ENCODE results near the gene MEGF6.

MEGF6 gene

GRCh38 chr1:3644273-3644672 lies 33.0 kb upstream of the MEGF6 start:
- H3K9me3 ChIP-seq (ENCODE audit: control insufficient read depth in 5 of 5, low read length in 5 of 5): no peaks in the 10 kb centered on the region
- no peak overlapping the region for H3K9ac ChIP-seq (ENCODE audit: low read length in 5 of 5)
- H3K4me3 ChIP-seq (ENCODE audit: low read depth in 1 of 5, low read length in 5 of 5): no peak overlapping the region
- H3K36me3 ChIP-seq (ENCODE audit: control insufficient read depth in 5 of 5, insufficient read depth in 5 of 5, low read length in 5 of 5): peaks cover 8 to 67% (median 55%) of the 10 kb centered on the region in 5 donors
- H3K27me3 ChIP-seq (ENCODE audit: control insufficient read depth in 5 of 5, insufficient read depth in 4 of 5, low read length in 5 of 5): no peaks in the 10 kb centered on the region
- H3K4me1 ChIP-seq (ENCODE audit: control insufficient read depth in 5 of 5, insufficient read depth in 5 of 5, low read length in 5 of 5): peaks cover 5 to 10% (median 7%) of the 10 kb centered on the region in 5 donors
- no peak overlapping the region for H3K27ac ChIP-seq (ENCODE audit: low read depth, low read length)

GRCh38 chr1:3642919-3643675 lies 31.8 kb upstream of the MEGF6 start:
- Histone ChIP-seq H3K9ac (ENCODE audit: low read length in 5 of 5) (no peak overlapping the region), H3K9me3 (ENCODE audit: control insufficient read depth in 5 of 5, low read length in 5 of 5) (no peaks in the 10 kb centered on the region), H3K4me1 (ENCODE audit: control insufficient read depth in 5 of 5, insufficient read depth in 5 of 5, low read length in 5 of 5) (no peaks in the 10 kb centered on the region), H3K27ac (ENCODE audit: low read depth, low read length) (no peak overlapping the region), H3K27me3 (ENCODE audit: control insufficient read depth in 5 of 5, insufficient read depth in 4 of 5, low read length in 5 of 5) (no peaks in the 10 kb centered on the region), H3K4me3 (ENCODE audit: low read depth in 1 of 5, low read length in 5 of 5) (no peak overlapping the region), H3K36me3 (ENCODE audit: control insufficient read depth in 5 of 5, insufficient read depth in 5 of 5, low read length in 5 of 5) (peaks cover 8 to 79% (median 66%) of the 10 kb centered on the region in 5 donors)

- Histone ChIP-seq H3K4me3 (ENCODE audit: low read depth in 1 of 5, low read length in 5 of 5) (no peak overlapping the region), H3K27ac (ENCODE audit: low read depth, low read length) (no peak overlapping the region), H3K27me3 (ENCODE audit: control insufficient read depth in 5 of 5, insufficient read depth in 4 of 5, low read length in 5 of 5) (no peaks in the 10 kb centered on the region), H3K9me3 (ENCODE audit: control insufficient read depth in 5 of 5, low read length in 5 of 5) (no peaks in the 10 kb centered on the region), H3K4me1 (ENCODE audit: control insufficient read depth in 5 of 5, insufficient read depth in 5 of 5, low read length in 5 of 5) (no peaks in the 10 kb centered on the region), H3K9ac (ENCODE audit: low read length in 5 of 5) (no peak overlapping the region), H3K36me3 (ENCODE audit: control insufficient read depth in 5 of 5, insufficient read depth in 5 of 5, low read length in 5 of 5) (peaks cover 8 to 85% (median 73%) of the 10 kb centered on the region in 5 donors)
Observed at GRCh38 chr1:3641816-3642215, 30.5 kb upstream of the MEGF6 start.

- H3K9me3 ChIP-seq (ENCODE audit: control insufficient read depth in 5 of 5, low read length in 5 of 5): no peaks in the 10 kb centered on the region
- no peak overlapping the region for H3K9ac ChIP-seq (ENCODE audit: low read length in 5 of 5)
- no peak overlapping the region for H3K27ac ChIP-seq (ENCODE audit: low read depth, low read length)
- H3K4me1 ChIP-seq (ENCODE audit: control insufficient read depth in 5 of 5, insufficient read depth in 5 of 5, low read length in 5 of 5): no peaks in the 10 kb centered on the region
- H3K36me3 ChIP-seq (ENCODE audit: control insufficient read depth in 5 of 5, insufficient read depth in 5 of 5, low read length in 5 of 5): peaks cover 6 to 85% (median 73%) of the 10 kb centered on the region in 5 donors
- no peaks in the 10 kb centered on the region for H3K27me3 ChIP-seq (ENCODE audit: control insufficient read depth in 5 of 5, insufficient read depth in 4 of 5, low read length in 5 of 5)
- no peak overlapping the region for H3K4me3 ChIP-seq (ENCODE audit: low read depth in 1 of 5, low read length in 5 of 5)
Observed at GRCh38 chr1:3641046-3641760, 29.9 kb upstream of the MEGF6 start.

GRCh38 chr1:3640121-3640837 lies 29.0 kb upstream of the MEGF6 start:
- H3K9me3 ChIP-seq (ENCODE audit: control insufficient read depth in 5 of 5, low read length in 5 of 5): no peaks in the 10 kb centered on the region
- no peak overlapping the region for H3K27ac ChIP-seq (ENCODE audit: low read depth, low read length)
- H3K4me3 ChIP-seq (ENCODE audit: low read depth in 1 of 5, low read length in 5 of 5): no peak overlapping the region
- no peaks in the 10 kb centered on the region for H3K27me3 ChIP-seq (ENCODE audit: control insufficient read depth in 5 of 5, insufficient read depth in 4 of 5, low read length in 5 of 5)
- no peak overlapping the region for H3K9ac ChIP-seq (ENCODE audit: low read length in 5 of 5)
- no peaks in the 10 kb centered on the region for H3K4me1 ChIP-seq (ENCODE audit: control insufficient read depth in 5 of 5, insufficient read depth in 5 of 5, low read length in 5 of 5)
- peaks cover 5 to 85% (median 73%) of the 10 kb centered on the region in 5 donors for H3K36me3 ChIP-seq (ENCODE audit: control insufficient read depth in 5 of 5, insufficient read depth in 5 of 5, low read length in 5 of 5)

- Histone ChIP-seq H3K27ac (ENCODE audit: low read depth, low read length) (no peak overlapping the region), H3K36me3 (ENCODE audit: control insufficient read depth in 5 of 5, insufficient read depth in 5 of 5, low read length in 5 of 5) (peaks cover 0 to 85% (median 74%) of the 10 kb centered on the region in 5 donors), H3K9ac (ENCODE audit: low read length in 5 of 5) (no peak overlapping the region), H3K27me3 (ENCODE audit: control insufficient read depth in 5 of 5, insufficient read depth in 4 of 5, low read length in 5 of 5) (no peaks in the 10 kb centered on the region), H3K4me1 (ENCODE audit: control insufficient read depth in 5 of 5, insufficient read depth in 5 of 5, low read length in 5 of 5) (no peaks in the 10 kb centered on the region), H3K4me3 (ENCODE audit: low read depth in 1 of 5, low read length in 5 of 5) (no peak overlapping the region), H3K9me3 (ENCODE audit: control insufficient read depth in 5 of 5, low read length in 5 of 5) (no peaks in the 10 kb centered on the region)
Observed at GRCh38 chr1:3639397-3639911, 28.1 kb upstream of the MEGF6 start.

- Histone ChIP-seq H3K4me1 (ENCODE audit: control insufficient read depth in 5 of 5, insufficient read depth in 5 of 5, low read length in 5 of 5) (no peaks in the 10 kb centered on the region), H3K9me3 (ENCODE audit: control insufficient read depth in 5 of 5, low read length in 5 of 5) (no peaks in the 10 kb centered on the region), H3K27me3 (ENCODE audit: control insufficient read depth in 5 of 5, insufficient read depth in 4 of 5, low read length in 5 of 5) (no peaks in the 10 kb centered on the region), H3K27ac (ENCODE audit: low read depth, low read length) (no peak overlapping the region), H3K4me3 (ENCODE audit: low read depth in 1 of 5, low read length in 5 of 5) (no peak overlapping the region), H3K9ac (ENCODE audit: low read length in 5 of 5) (no peak overlapping the region), H3K36me3 (ENCODE audit: control insufficient read depth in 5 of 5, insufficient read depth in 5 of 5, low read length in 5 of 5) (peaks cover 0 to 89% (median 81%) of the 10 kb centered on the region in 5 donors)
Observed at GRCh38 chr1:3638676-3639075, 27.4 kb upstream of the MEGF6 start.

GRCh38 chr1:3638027-3638426 lies 26.7 kb upstream of the MEGF6 start:
- Histone ChIP-seq H3K36me3 (ENCODE audit: control insufficient read depth in 5 of 5, insufficient read depth in 5 of 5, low read length in 5 of 5) (peaks cover 0 to 93% (median 85%) of the 10 kb centered on the region in 5 donors), H3K4me1 (ENCODE audit: control insufficient read depth in 5 of 5, insufficient read depth in 5 of 5, low read length in 5 of 5) (no peaks in the 10 kb centered on the region), H3K4me3 (ENCODE audit: low read depth in 1 of 5, low read length in 5 of 5) (no peak overlapping the region), H3K9me3 (ENCODE audit: control insufficient read depth in 5 of 5, low read length in 5 of 5) (no peaks in the 10 kb centered on the region), H3K27ac (ENCODE audit: low read depth, low read length) (no peak overlapping the region), H3K27me3 (ENCODE audit: control insufficient read depth in 5 of 5, insufficient read depth in 4 of 5, low read length in 5 of 5) (no peaks in the 10 kb centered on the region), H3K9ac (ENCODE audit: low read length in 5 of 5) (no peak overlapping the region)

- H3K4me1 ChIP-seq (ENCODE audit: control insufficient read depth in 5 of 5, insufficient read depth in 5 of 5, low read length in 5 of 5): no peaks in the 10 kb centered on the region
- H3K36me3 ChIP-seq (ENCODE audit: control insufficient read depth in 5 of 5, insufficient read depth in 5 of 5, low read length in 5 of 5): peaks cover 0 to 99% (median 93%) of the 10 kb centered on the region in 5 donors
- no peaks in the 10 kb centered on the region for H3K27me3 ChIP-seq (ENCODE audit: control insufficient read depth in 5 of 5, insufficient read depth in 4 of 5, low read length in 5 of 5)
- no peak overlapping the region for H3K4me3 ChIP-seq (ENCODE audit: low read depth in 1 of 5, low read length in 5 of 5)
- H3K27ac ChIP-seq (ENCODE audit: low read depth, low read length): no peak overlapping the region
- no peak overlapping the region for H3K9ac ChIP-seq (ENCODE audit: low read length in 5 of 5)
- H3K9me3 ChIP-seq (ENCODE audit: control insufficient read depth in 5 of 5, low read length in 5 of 5): no peaks in the 10 kb centered on the region
Observed at GRCh38 chr1:3636531-3636930, 25.2 kb upstream of the MEGF6 start.
